Measurements from ENCODE around the gene PTF1A.

PTF1A gene

DNA sequence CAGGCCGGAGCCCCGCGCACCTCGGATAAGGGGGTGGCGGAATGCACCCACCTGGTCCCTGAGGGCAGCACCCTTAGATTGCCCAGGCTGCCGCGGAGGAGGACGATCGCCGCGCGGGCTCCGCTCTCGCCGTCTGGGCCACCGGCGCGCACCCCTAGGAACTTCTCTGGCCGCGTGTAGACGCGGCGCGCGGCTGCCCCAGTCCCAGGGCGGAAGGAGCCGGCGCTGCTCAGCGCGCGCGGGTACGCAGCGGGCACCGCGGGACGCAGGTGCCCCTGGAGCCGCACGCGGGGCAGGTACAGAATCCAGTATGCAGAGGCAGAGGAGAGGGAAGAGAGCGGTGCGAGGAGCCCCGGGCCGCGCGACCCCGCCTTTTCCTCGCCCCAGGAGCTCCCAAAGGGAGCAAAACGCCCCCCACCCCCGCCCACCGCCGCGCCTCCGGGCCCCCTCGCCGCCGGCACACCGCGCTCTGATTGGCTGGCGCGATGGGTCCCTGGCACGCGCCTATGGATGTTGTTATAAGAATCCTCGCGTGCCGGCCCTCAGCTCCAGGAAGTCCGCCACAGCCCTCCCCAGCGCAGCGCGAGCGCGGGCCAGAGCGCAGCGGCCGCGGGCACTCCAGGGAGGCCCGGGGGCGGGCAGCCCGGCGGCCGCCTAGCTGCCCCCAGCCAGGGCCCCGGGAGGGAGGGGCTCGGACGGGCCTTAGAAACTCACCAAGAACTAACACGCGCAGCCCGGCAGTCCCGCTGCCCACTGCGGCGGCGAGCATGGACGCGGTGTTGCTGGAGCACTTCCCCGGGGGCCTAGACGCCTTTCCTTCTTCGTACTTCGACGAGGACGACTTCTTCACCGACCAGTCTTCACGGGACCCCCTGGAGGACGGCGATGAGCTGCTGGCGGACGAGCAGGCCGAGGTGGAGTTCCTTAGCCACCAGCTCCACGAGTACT, at the start of gene PTF1A:
PTF1A (plus strand) TSS at position 549 of the 948 bp plus-strand sequence; CDS start at position 768, 219 bp downstream.
- H3K27me3 ChIP-seq (ENCODE audit: insufficient read depth, low read length, poor library complexity, severe bottlenecking), result no peaks in the 10 kb centered on the region
- no peaks in the 10 kb centered on the region for H3K9me2 ChIP-seq (replicated peaks; ENCODE audit: low read depth, low read length)
- no peak for TF ChIP-seq EZH2phosphoT487 (IDR thresholded peaks at IDR 0.05; ENCODE audit: borderline replicate concordance)
- TF ChIP-seq, protein P1, sequence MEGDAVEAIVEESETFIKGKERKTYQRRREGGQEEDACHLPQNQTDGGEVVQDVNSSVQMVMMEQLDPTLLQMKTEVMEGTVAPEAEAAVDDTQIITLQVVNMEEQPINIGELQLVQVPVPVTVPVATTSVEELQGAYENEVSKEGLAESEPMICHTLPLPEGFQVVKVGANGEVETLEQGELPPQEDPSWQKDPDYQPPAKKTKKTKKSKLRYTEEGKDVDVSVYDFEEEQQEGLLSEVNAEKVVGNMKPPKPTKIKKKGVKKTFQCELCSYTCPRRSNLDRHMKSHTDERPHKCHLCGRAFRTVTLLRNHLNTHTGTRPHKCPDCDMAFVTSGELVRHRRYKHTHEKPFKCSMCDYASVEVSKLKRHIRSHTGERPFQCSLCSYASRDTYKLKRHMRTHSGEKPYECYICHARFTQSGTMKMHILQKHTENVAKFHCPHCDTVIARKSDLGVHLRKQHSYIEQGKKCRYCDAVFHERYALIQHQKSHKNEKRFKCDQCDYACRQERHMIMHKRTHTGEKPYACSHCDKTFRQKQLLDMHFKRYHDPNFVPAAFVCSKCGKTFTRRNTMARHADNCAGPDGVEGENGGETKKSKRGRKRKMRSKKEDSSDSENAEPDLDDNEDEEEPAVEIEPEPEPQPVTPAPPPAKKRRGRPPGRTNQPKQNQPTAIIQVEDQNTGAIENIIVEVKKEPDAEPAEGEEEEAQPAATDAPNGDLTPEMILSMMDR (conservative IDR thresholded peaks at IDR 0.05; ENCODE audit: low read length), result no peak
- no peaks in the 10 kb centered on the region for H4K20me1 ChIP-seq (ENCODE audit: insufficient read depth, low read length, poor library complexity, severe bottlenecking)
- H3K9me3 ChIP-seq (ENCODE audit: insufficient read depth, low read depth, low read length), result no peaks in the 10 kb centered on the region
- no peaks in the 10 kb centered on the region for H3K79me2 ChIP-seq (ENCODE audit: insufficient read depth, low read length)
- no peaks in the 10 kb centered on the region for H3F3A ChIP-seq (ENCODE audit: low read depth)
- no peak within 1 kb of the TSS for H3K4me3 ChIP-seq (ENCODE audit: low read length, poor library complexity, severe bottlenecking)
- H2AFZ ChIP-seq (ENCODE audit: low read length), result no peak within 1 kb of the TSS
- no peak within 1 kb of the TSS for H3K4me2 ChIP-seq (ENCODE audit: low read depth, low read length, poor library complexity, severe bottlenecking)
- no peak within 1 kb of the TSS for H3K9ac ChIP-seq (ENCODE audit: low read depth, low read length, poor library complexity, severe bottlenecking)
- no peaks in the 10 kb centered on the region for H3K4me1 ChIP-seq (ENCODE audit: insufficient read depth, low read length, poor library complexity, severe bottlenecking)
- H3K36me3 ChIP-seq (ENCODE audit: insufficient read depth, low read length), result no peaks in the 10 kb centered on the region

GRCh38 chr10:23146258-23146657, 45.9 kb upstream of the PTF1A start:
- no peaks in the 10 kb centered on the region for H3K79me2 ChIP-seq (ENCODE audit: insufficient read depth, low read length)
- H2AFZ ChIP-seq (ENCODE audit: low read length), result no peak overlapping the region
- H3K9me3 ChIP-seq (ENCODE audit: insufficient read depth, low read depth, low read length), result no peaks in the 10 kb centered on the region
- no peaks in the 10 kb centered on the region for H3K4me1 ChIP-seq (ENCODE audit: insufficient read depth, low read length, poor library complexity, severe bottlenecking)
- no peak overlapping the region for H3K4me2 ChIP-seq (ENCODE audit: low read depth, low read length, poor library complexity, severe bottlenecking)
- H3K9ac ChIP-seq (ENCODE audit: low read depth, low read length, poor library complexity, severe bottlenecking), result no peak overlapping the region
- no peaks in the 10 kb centered on the region for H3F3A ChIP-seq (ENCODE audit: low read depth)
- H3K36me3 ChIP-seq (ENCODE audit: insufficient read depth, low read length), result no peaks in the 10 kb centered on the region
- no peaks in the 10 kb centered on the region for H3K27me3 ChIP-seq (ENCODE audit: insufficient read depth, low read length, poor library complexity, severe bottlenecking)
- no peak for TF ChIP-seq EZH2phosphoT487 (IDR thresholded peaks at IDR 0.05; ENCODE audit: borderline replicate concordance)
- TF ChIP-seq, protein P1 (conservative IDR thresholded peaks at IDR 0.05; ENCODE audit: low read length), result no peak
- H3K9me2 ChIP-seq (replicated peaks; ENCODE audit: low read depth, low read length), result no peaks in the 10 kb centered on the region
- H4K20me1 ChIP-seq (ENCODE audit: insufficient read depth, low read length, poor library complexity, severe bottlenecking), result no peaks in the 10 kb centered on the region
- H3K4me3 ChIP-seq (ENCODE audit: low read length, poor library complexity, severe bottlenecking), result no peak overlapping the region

DNA sequence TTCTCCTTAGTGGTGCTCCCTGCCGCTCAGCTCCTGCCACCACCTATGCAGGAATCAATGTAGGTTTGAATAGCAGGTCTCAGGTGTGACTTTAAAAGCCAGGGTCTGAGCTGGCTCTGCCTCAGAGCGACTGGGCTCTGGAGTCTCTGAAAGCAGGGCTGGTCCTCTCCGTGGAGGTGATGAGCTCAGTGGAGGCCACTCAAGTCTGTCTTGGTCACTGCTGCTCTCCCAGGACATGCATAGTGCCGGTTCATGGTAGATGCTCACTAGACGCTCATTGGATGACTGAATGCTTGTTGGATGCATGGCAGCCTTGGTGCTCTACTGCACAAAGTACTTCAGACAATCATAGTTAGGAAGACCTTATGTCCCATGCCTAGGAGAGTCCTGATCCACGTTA, 45.1 kb upstream of the PTF1A start:
- no peaks in the 10 kb centered on the region for H4K20me1 ChIP-seq (ENCODE audit: insufficient read depth, low read length, poor library complexity, severe bottlenecking)
- no peaks in the 10 kb centered on the region for H3K4me1 ChIP-seq (ENCODE audit: insufficient read depth, low read length, poor library complexity, severe bottlenecking)
- H3K9me2 ChIP-seq (replicated peaks; ENCODE audit: low read depth, low read length), result no peaks in the 10 kb centered on the region
- H3K9me3 ChIP-seq (ENCODE audit: insufficient read depth, low read depth, low read length), result no peaks in the 10 kb centered on the region
- H3K27me3 ChIP-seq (ENCODE audit: insufficient read depth, low read length, poor library complexity, severe bottlenecking), result no peaks in the 10 kb centered on the region
- no peak overlapping the region for H2AFZ ChIP-seq (ENCODE audit: low read length)
- no peaks in the 10 kb centered on the region for H3F3A ChIP-seq (ENCODE audit: low read depth)
- H3K4me3 ChIP-seq (ENCODE audit: low read length, poor library complexity, severe bottlenecking), result no peak overlapping the region
- H3K4me2 ChIP-seq (ENCODE audit: low read depth, low read length, poor library complexity, severe bottlenecking), result no peak overlapping the region
- TF ChIP-seq, protein P1 (conservative IDR thresholded peaks at IDR 0.05; ENCODE audit: low read length), result no peak
- TF ChIP-seq EZH2phosphoT487 (IDR thresholded peaks at IDR 0.05; ENCODE audit: borderline replicate concordance), result no peak
- H3K9ac ChIP-seq (ENCODE audit: low read depth, low read length, poor library complexity, severe bottlenecking), result no peak overlapping the region
- no peaks in the 10 kb centered on the region for H3K36me3 ChIP-seq (ENCODE audit: insufficient read depth, low read length)
- H3K79me2 ChIP-seq (ENCODE audit: insufficient read depth, low read length), result no peaks in the 10 kb centered on the region
